ENCODE data around the gene VGLL4.
"Not testable (repeated sequence)": the region's sequence is repeated elsewhere in the genome, so short reads cannot be mapped to it uniquely, and the experiment has no call there.

VGLL4 gene

DNA sequence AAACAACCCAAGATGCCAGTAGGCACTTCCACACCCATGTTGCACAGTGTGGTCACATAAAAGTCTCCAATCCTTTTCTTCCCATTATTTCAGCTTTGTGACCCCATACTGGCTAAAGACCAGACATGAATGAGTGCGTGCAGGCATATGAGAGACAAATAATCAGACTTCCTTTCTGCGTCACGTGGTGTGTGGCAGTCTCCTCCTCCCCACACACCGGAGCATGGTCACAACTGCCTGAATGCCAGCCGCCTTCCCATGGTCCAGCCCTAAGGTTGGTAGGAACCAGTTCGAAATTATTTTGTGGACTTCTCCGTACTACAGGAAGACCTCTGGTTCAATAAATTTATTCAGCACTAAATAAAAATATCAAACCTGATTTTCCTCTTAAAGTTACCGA, 65.5 kb downstream of the VGLL4 start:
- H3K27ac Mint-ChIP-seq, result no peak overlapping the region
- H3K4me1 Mint-ChIP-seq, result peaks cover 34% of the 10 kb centered on the region
- peaks cover 11% of the 10 kb centered on the region for H3K36me3 Mint-ChIP-seq

GRCh38 chr3:11576453-11576852, 67.3 kb downstream of the VGLL4 start:
- Mint-ChIP-seq H3K9me3 (no peaks in the 10 kb centered on the region), H3K36me3 (peaks cover 16% of the 10 kb centered on the region), H3K4me1 (peaks cover 19% of the 10 kb centered on the region), H3K27ac (no peak overlapping the region), H3K4me3 (no peak overlapping the region), H3K27me3 (no peaks in the 10 kb centered on the region)
- no peak for ATAC-seq

More for the DNA sequence above, 65.5 kb downstream of the VGLL4 start:
- no peaks in the 10 kb centered on the region for H3K27me3 Mint-ChIP-seq
- no peak overlapping the region for H3K4me3 Mint-ChIP-seq
- ATAC-seq, result no peak
- no peaks in the 10 kb centered on the region for H3K9me3 Mint-ChIP-seq

DNA sequence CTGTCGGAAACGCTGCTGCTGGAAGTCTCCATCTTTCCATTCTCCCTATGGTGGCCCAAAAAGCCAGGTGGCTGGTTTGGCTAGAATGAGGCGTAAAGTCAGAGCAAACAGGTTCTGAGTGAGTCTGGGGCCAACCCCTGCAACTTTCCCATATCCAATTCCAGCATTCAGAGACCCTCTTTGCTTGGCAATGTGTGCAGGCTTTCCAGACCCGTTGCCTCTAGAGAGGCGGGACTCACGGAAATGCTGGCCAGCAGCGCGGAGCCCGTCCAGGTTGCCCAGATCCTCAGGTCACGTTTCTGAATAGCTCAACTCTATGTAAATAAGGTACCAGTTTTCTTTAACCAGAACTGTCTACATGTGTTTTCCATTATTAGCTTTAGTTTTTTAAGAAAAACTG, 68.0 kb downstream of the VGLL4 start:
- peaks cover 16% of the 10 kb centered on the region for H3K36me3 Mint-ChIP-seq
- no peak overlapping the region for H3K4me3 Mint-ChIP-seq
- H3K27ac Mint-ChIP-seq, result no peak overlapping the region
- ATAC-seq, result no peak
- no peaks in the 10 kb centered on the region for H3K27me3 Mint-ChIP-seq
- H3K9me3 Mint-ChIP-seq, result no peaks in the 10 kb centered on the region
- H3K4me1 Mint-ChIP-seq, result peaks cover 19% of the 10 kb centered on the region

GRCh38 chr3:11574981-11575669, 68.6 kb downstream of the VGLL4 start:
- Mint-ChIP-seq H3K9me3 (no peaks in the 10 kb centered on the region), H3K27ac (no peak overlapping the region), H3K4me3 (no peak overlapping the region), H3K27me3 (no peaks in the 10 kb centered on the region), H3K36me3 (peaks cover 13% of the 10 kb centered on the region), H3K4me1 (peaks cover 19% of the 10 kb centered on the region)
- no peak for ATAC-seq

- H3K4me1 Mint-ChIP-seq, result peaks cover 12% of the 10 kb centered on the region
- not testable (repeated sequence) for ATAC-seq, H3K9me3 Mint-ChIP-seq, H3K27me3 Mint-ChIP-seq, H3K4me3 Mint-ChIP-seq, H3K27ac Mint-ChIP-seq, H3K36me3 Mint-ChIP-seq
These were observed 71.1 kb downstream of the VGLL4 start for GRCh38 chr3:11572660-11573059.

DNA sequence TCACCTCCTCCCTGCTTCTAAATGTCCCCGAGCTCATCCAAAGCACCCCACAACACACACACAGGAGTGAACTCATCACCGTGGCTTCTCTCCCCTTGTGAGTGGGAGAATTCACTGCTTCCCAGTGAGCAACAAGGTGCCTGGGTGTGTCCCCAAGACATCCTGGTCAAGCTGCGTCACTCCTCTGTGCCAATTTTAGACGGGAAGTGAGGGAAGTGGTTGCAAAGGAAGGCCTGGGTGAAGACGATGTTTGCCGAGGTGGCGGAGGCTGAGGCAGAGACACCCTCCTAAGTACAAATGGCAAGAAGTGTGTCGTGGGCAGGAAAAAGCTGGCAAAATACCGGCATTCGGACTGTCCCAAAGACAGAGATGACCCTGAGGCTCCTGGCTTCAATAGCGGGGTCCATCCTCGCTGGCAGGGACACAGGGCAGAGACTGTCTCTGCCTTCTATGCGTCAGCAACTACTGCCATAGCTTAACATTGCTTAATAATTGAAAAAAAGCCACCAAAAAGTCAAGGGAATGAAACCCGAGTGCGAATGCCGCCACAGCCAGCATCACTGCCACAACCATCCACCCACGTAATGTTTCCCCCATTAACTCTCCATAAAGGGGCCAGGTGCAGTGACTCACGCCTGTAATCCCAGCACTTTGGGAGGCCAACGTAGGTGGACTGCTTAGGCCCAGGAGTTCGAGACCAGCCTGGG, 72.8 kb downstream of the VGLL4 start:
- no peaks in the 10 kb centered on the region for H3K4me1 Mint-ChIP-seq
- H3K27ac Mint-ChIP-seq, result no peak overlapping the region
- peaks cover 12% of the 10 kb centered on the region for H3K36me3 Mint-ChIP-seq
- H3K4me3 Mint-ChIP-seq, result no peak overlapping the region
- ATAC-seq, result no peak
- no peaks in the 10 kb centered on the region for H3K27me3 Mint-ChIP-seq
- no peaks in the 10 kb centered on the region for H3K9me3 Mint-ChIP-seq

GRCh38 chr3:11570251-11570650, 73.5 kb downstream of the VGLL4 start:
- Mint-ChIP-seq H3K9me3 (no peaks in the 10 kb centered on the region), H3K4me1 (no peaks in the 10 kb centered on the region), H3K27me3 (no peaks in the 10 kb centered on the region), H3K36me3 (peaks cover 12% of the 10 kb centered on the region), H3K4me3 (no peak overlapping the region), H3K27ac (no peak overlapping the region)
- no peak for ATAC-seq

- no peak for ATAC-seq
- Mint-ChIP-seq H3K27me3 (no peaks in the 10 kb centered on the region), H3K4me1 (no peaks in the 10 kb centered on the region), H3K27ac (no peak overlapping the region), H3K9me3 (no peaks in the 10 kb centered on the region), H3K4me3 (no peak overlapping the region), H3K36me3 (peaks cover 12% of the 10 kb centered on the region)
These were observed 74.5 kb downstream of the VGLL4 start for GRCh38 chr3:11569156-11569741.

DNA sequence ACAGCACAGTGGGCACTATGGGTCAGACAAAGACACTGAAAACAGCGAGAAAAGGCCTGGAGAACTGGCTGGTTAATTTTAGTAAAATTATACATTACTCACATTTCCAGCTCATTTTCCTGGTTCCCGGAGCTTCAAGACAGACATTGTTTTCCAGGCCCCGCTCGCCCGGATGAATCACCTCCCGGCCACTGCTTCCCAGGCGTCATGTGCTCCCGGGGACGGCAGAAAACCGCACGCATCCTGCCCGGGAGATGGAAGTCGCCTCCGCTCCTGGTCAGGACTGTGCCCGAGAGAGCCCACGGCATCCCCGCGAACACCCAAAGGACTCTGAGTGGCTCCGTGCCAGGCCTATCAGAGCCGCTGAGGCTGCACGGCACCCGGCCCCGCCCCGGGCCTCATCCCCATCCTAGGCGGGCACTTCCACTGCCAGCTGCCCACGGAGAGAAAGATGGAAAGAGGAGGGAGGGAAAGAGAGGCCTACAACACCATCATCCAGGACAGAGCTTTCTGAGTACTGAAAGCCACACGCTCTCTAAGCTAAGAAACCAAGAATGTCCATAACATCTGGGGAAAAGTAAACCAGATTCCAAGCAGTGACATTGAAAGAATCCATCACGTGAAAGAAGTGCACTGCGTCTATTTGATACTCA, 75.1 kb downstream of the VGLL4 start:
- H3K36me3 Mint-ChIP-seq, result peaks cover 16% of the 10 kb centered on the region
- H3K9me3 Mint-ChIP-seq, result no peaks in the 10 kb centered on the region
- no peaks in the 10 kb centered on the region for H3K27me3 Mint-ChIP-seq
- no peaks in the 10 kb centered on the region for H3K4me1 Mint-ChIP-seq
- H3K27ac Mint-ChIP-seq, result no peak overlapping the region
- H3K4me3 Mint-ChIP-seq, result no peak overlapping the region
- ATAC-seq, result no peak

GRCh38 chr3:11567516-11568467, 75.9 kb downstream of the VGLL4 start:
- Mint-ChIP-seq H3K27ac (no peak overlapping the region), H3K27me3 (no peaks in the 10 kb centered on the region), H3K4me3 (no peak overlapping the region), H3K4me1 (no peaks in the 10 kb centered on the region), H3K36me3 (peaks cover 21% of the 10 kb centered on the region), H3K9me3 (no peaks in the 10 kb centered on the region)
- no peak for ATAC-seq

- no peak overlapping the region for H3K27ac Mint-ChIP-seq
- peaks cover 16% of the 10 kb centered on the region for H3K36me3 Mint-ChIP-seq
These were observed 76.8 kb downstream of the VGLL4 start for GRCh38 chr3:11566916-11567315.

GRCh38 chr3:11566478-11566877, 77.2 kb downstream of the VGLL4 start:
- Mint-ChIP-seq H3K27ac (no peak overlapping the region), H3K27me3 (no peaks in the 10 kb centered on the region), H3K9me3 (no peaks in the 10 kb centered on the region), H3K36me3 (peaks cover 16% of the 10 kb centered on the region), H3K4me1 (no peaks in the 10 kb centered on the region), H3K4me3 (no peak overlapping the region)
- ATAC-seq, result no peak

More at GRCh38 chr3:11566916-11567315, 76.8 kb downstream of the VGLL4 start:
- Mint-ChIP-seq H3K9me3 (no peaks in the 10 kb centered on the region), H3K27me3 (no peaks in the 10 kb centered on the region), H3K4me1 (no peaks in the 10 kb centered on the region), H3K4me3 (no peak overlapping the region)
- no peak for ATAC-seq

DNA sequence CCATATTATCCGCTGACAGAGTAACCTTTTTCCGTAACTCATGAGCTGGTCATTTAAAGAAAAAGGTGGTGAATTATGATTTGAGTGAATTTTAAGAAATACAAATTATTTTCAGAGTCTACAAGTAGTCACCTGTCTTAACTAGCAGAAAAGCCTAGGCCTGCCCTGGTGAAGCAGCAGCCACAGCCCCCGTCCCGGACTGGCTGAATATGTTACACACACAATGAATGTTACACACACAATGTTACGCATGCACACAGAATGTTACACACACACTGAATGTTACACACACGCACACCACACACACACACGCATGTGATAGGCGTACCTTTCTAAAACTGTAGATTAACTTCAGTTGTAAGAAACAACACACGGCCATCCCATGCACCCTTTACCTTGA, 77.8 kb downstream of the VGLL4 start:
- Mint-ChIP-seq H3K27ac (no peak overlapping the region), H3K4me1 (no peaks in the 10 kb centered on the region), H3K9me3 (no peaks in the 10 kb centered on the region), H3K36me3 (peaks cover 16% of the 10 kb centered on the region), H3K4me3 (no peak overlapping the region), H3K27me3 (no peaks in the 10 kb centered on the region)
- no peak for ATAC-seq

DNA sequence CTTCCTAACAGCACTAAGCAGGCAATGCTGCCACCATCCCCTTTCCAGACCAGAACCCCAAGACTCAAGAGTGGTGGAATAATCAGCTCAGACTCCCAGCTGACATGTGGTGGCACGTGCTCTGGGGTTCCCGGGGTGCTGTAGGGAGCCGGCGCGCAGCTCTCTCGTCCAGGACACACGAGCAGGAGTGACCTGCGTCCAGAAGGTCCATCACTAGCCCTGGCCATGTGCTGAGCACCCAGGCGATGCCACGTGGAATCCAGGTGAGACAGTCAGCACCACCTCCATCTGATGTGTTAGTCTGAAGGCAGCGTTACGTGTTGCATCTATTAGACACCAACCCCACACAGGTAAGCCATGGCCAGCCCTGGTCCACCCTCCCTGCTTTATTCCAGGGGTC, 78.2 kb downstream of the VGLL4 start:
- H3K27ac Mint-ChIP-seq, result no peak overlapping the region
- ATAC-seq, result no peak

DNA sequence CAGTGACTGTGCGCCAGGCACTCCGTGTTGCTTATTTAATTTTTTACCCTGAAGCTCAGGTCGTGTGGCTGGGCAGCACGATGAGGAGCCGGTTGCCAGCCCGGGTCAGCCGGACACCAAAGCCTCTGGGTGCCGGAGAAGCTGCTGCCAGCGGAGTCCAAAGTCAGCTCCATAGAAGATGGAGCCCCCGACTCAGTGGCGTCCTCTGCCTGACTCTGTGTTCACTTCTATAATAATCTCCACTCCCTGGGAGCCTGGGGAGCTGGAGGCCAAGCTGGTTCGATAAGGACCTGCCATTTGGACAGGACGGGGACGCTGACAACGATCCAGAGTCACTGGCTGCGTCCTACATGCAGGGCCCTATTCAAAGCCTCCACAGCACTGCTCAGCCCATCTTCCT, 78.6 kb downstream of the VGLL4 start:
- Mint-ChIP-seq H3K27me3 (no peaks in the 10 kb centered on the region), H3K4me1 (no peaks in the 10 kb centered on the region), H3K36me3 (peaks cover 22% of the 10 kb centered on the region), H3K27ac (no peak overlapping the region), H3K4me3 (no peak overlapping the region), H3K9me3 (no peaks in the 10 kb centered on the region)
- no peak for ATAC-seq

More for the DNA sequence above, 78.2 kb downstream of the VGLL4 start:
- Mint-ChIP-seq H3K4me1 (no peaks in the 10 kb centered on the region), H3K4me3 (no peak overlapping the region), H3K9me3 (no peaks in the 10 kb centered on the region), H3K36me3 (peaks cover 18% of the 10 kb centered on the region), H3K27me3 (no peaks in the 10 kb centered on the region)
